WTC11 (cell line): Measurements from ENCODE around the gene CREB3L1. TPM values are rescaled to one million over a fixed set of nuclear protein-coding genes. Genes with fewer than 3 reads are reported as not detected.

ENCODE experiments used
- ATAC-seq: fragments of 200-7000 bp; cut with Tn5 transposase; 2 replicates; pipeline ENCODE4 v1.10.0; 2021; ENCODE audit warnings: mild to moderate bottlenecking, moderate library complexity
- CTCF ChIA-PET: fragments of 300-600 bp; sonication (Branson Sonifier 250); formaldehyde crosslinking; loops from one replicate; lab custom pipeline; 2021; ENCODE audit warnings: antibody characterized with exemption; lab: Charles Lee
- POLR2A ChIA-PET: fragments of 350-600 bp; sonication (Branson Sonifier 250); formaldehyde crosslinking; loops from one replicate; lab custom pipeline; 2021; ENCODE audit warnings: antibody characterized with exemption; lab: Charles Lee
- DNase-seq: peaks from one replicate; pipeline ENCODE4 v3.0.0; 2021; ENCODE audit warnings: low spot score
- H3K27ac Mint-ChIP-seq: 2 replicates; pipeline ENCODE4 v1.8.0; 2021; ENCODE audit warnings: mixed read lengths
- H3K27me3 Mint-ChIP-seq: 2 replicates; pipeline ENCODE4 v1.8.0; 2021; ENCODE audit warnings: low read depth, mild to moderate bottlenecking, moderate library complexity, mixed read lengths
- H3K36me3 Mint-ChIP-seq: 2 replicates; pipeline ENCODE4 v1.8.0; 2021; ENCODE audit warnings: mixed read lengths
- H3K4me1 Mint-ChIP-seq: 2 replicates; pipeline ENCODE4 v1.8.0; 2022; ENCODE audit warnings: mixed read lengths
- H3K4me3 Mint-ChIP-seq: 2 replicates; pipeline ENCODE4 v1.8.0; 2021; ENCODE audit warnings: mild to moderate bottlenecking, moderate library complexity, mixed read lengths
- H3K9me3 Mint-ChIP-seq: 2 replicates; pipeline ENCODE4 v1.8.0; 2021; ENCODE audit warnings: mixed read lengths
- ATF1 ChIP-seq: sonication (generic); formaldehyde crosslinking; IDR thresholded peaks from 2 replicates; pipeline ENCODE4 v1.8.1; 2023; ENCODE audit warnings: mild to moderate bottlenecking, moderate library complexity, missing genetic modification reagents
- ELF4 ChIP-seq: sonication (generic); formaldehyde crosslinking; IDR thresholded peaks from 2 replicates; pipeline ENCODE4 v1.8.1; 2022; ENCODE audit warnings: low read depth, mild to moderate bottlenecking, moderate library complexity, missing genetic modification reagents
- HMGA2 ChIP-seq: fragments of 250-450 bp; sonication (Bioruptor Pico); IDR thresholded peaks from 2 replicates; pipeline ENCODE4 v1.4.0; 2021; ENCODE audit warnings: mild to moderate bottlenecking, moderate library complexity
- NFE2L1 ChIP-seq: sonication (generic); formaldehyde crosslinking; IDR thresholded peaks from 2 replicates; pipeline ENCODE4 v1.8.1; 2023; ENCODE audit warnings: missing genetic modification reagents
- SOX15 ChIP-seq: fragments of 250-450 bp; sonication (Bioruptor Pico); IDR thresholded peaks from 2 replicates; pipeline ENCODE4 v1.9.0; 2021; ENCODE audit warnings: mild to moderate bottlenecking
- TCF7 ChIP-seq: sonication (generic); formaldehyde crosslinking; IDR thresholded peaks from 2 replicates; pipeline ENCODE4 v1.8.0; 2022; ENCODE audit warnings: mild to moderate bottlenecking, low read depth, missing genetic modification reagents, moderate library complexity
- ZNF121 ChIP-seq: sonication (generic); formaldehyde crosslinking; IDR thresholded peaks from 2 replicates; pipeline ENCODE4 v1.8.0; 2023; ENCODE audit warnings: missing genetic modification reagents
- ZNF423 ChIP-seq: fragments of 250-450 bp; sonication (Bioruptor Pico); IDR thresholded peaks from 2 replicates; pipeline ENCODE4 v2.1.2; 2022; ENCODE audit warnings: mild to moderate bottlenecking, moderate library complexity
- total RNA-seq: library from RNA; stranded (reverse); gene quantifications from 3 replicates; pipeline ENCODE4 v1.2.3, GENCODE V29; 2021
- TF ChIP-seq, protein P1 (sequence below): fragments of 250-450 bp; sonication (Bioruptor Pico); IDR thresholded peaks from 2 replicates; pipeline ENCODE4 v2.1.2; 2022; ENCODE audit warnings: mild to moderate bottlenecking, moderate library complexity
- TF ChIP-seq, protein P2 (sequence below): sonication (generic); formaldehyde crosslinking; IDR thresholded peaks from 2 replicates; pipeline ENCODE4 v1.8.1; 2022; ENCODE audit warnings: mild to moderate bottlenecking, moderate library complexity, missing genetic modification reagents
- TF ChIP-seq, protein P3 (sequence below): fragments of 250-450 bp; sonication (Bioruptor Pico); IDR thresholded peaks from 2 replicates; pipeline ENCODE4 v1.9.0; 2021; ENCODE audit warnings: mild to moderate bottlenecking
- TF ChIP-seq, protein P4 (sequence below): sonication (generic); formaldehyde crosslinking; IDR thresholded peaks from 2 replicates; pipeline ENCODE4 v1.8.1; 2023; ENCODE audit warnings: mild to moderate bottlenecking, missing genetic modification reagents, borderline replicate concordance
- TF ChIP-seq, protein P5 (sequence below): fragments of 200-600 bp; IDR thresholded peaks from 2 replicates; pipeline ENCODE4 v1.8.0; 2022; ENCODE audit warnings: antibody characterized with exemption
- TF ChIP-seq, protein P6 (sequence below): sonication (generic); formaldehyde crosslinking; IDR thresholded peaks from 2 replicates; pipeline ENCODE4 v1.8.1; 2022; ENCODE audit warnings: low read depth, mild to moderate bottlenecking, moderate library complexity, missing genetic modification reagents, borderline replicate concordance
- TF ChIP-seq, protein P7 (sequence below): sonication (generic); formaldehyde crosslinking; IDR thresholded peaks from 2 replicates; pipeline ENCODE4 v1.8.0; 2022; ENCODE audit warnings: mild to moderate bottlenecking, missing genetic modification reagents
- TF ChIP-seq, protein P8 (sequence below): sonication (generic); formaldehyde crosslinking; IDR thresholded peaks from 2 replicates; pipeline ENCODE4 v1.8.1; 2023; ENCODE audit warnings: mild to moderate bottlenecking, missing genetic modification reagents, moderate library complexity

The CREB3L1 gene
- total RNA-seq, 1 experiment from 2014 or later = 10.9 TPM

DNA sequence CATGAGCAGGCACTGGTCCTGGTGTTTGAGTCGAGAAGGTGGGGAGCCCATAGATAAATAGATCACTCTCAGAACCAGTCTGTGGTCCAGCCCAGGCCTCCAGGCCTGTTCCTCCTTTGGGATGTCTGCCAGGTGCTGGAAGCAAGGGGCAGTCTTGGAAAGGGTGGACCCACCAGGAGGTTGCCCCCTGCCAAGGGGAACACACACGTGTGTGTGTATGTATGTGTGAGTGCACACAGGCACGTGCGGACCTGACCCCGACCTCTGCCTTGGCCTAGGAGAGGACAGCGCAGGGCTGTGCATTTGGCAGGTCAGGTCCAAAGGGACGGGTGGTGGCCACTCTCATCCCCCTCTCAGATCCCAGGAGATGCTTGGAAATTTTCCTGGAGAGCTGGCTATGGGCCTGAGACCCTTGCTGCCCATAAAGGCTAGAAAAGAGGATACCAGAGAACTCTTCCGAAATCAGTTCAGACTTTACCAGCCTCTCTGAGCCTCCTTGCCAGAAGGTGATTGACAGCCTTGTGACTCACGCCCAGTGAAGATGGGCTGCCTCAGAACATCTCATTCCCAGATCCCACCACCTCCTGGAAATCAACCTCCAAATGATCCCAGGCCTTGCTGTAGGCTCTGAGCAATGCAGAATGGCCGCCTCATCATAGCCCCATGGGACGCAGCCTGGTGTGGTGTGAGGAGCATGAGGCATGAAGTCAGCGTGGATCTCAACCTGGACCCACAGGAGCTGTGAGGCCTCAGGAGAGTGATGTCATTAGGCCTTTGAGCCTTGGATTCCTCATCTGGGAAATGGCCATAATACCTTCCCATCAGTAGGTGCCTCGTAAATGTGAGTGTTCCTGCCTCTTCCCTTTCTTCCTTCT is 24.0 kb upstream of the CREB3L1 start:
- Mint-ChIP-seq H3K27ac (no peak overlapping the region), H3K4me3 (no peak overlapping the region), H3K9me3 (peaks cover 4% of the 10 kb centered on the region), H3K36me3 (no peaks in the 10 kb centered on the region), H3K4me1 (peaks cover 17% of the 10 kb centered on the region), H3K27me3 (no peaks in the 10 kb centered on the region; the same call in 1 of the 2 replicates)
- no peak for DNase-seq
- CTCF ChIA-PET = interaction anchor here (0.7 to 1.2 kb wide), 3 partner anchors 14 to 42 kb away, joined by 3 read pairs; no protein-coding TSS in a partner anchor
- TF ChIP-seq ELF4 = no peak
- ATAC-seq = no peak
- POLR2A ChIA-PET = interaction anchor here (0.6 kb wide), 2 partner anchors 888 to 1418 kb away, joined by 3 read pairs; no protein-coding TSS in a partner anchor

DNA sequence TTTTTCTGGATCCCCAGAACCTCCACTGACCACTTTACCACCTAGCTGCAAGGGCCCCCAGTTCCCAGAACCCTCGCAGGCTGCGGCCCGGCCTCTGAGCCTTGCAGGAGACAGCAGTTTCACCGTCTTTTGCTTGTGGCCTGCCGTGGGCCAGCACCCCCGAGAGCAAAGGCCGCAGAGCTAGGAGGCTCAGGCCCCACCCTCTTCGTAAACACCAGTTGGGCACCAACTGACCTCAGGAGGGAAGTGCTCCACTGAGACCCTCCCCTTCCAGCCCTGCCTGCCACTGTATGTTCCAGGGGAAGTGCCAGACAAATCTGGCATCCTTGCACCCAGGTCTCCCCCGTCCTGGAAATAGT is 23.4 kb upstream of the CREB3L1 start:
- Mint-ChIP-seq H3K27ac (no peak overlapping the region), H3K27me3 (no peaks in the 10 kb centered on the region; the same call in 1 of the 2 replicates), H3K9me3 (peaks cover 4% of the 10 kb centered on the region), H3K4me3 (no peak overlapping the region), H3K4me1 (peaks cover 11% of the 10 kb centered on the region), H3K36me3 (no peaks in the 10 kb centered on the region)
- POLR2A ChIA-PET = interaction anchor here (0.6 kb wide), 2 partner anchors 888 to 1418 kb away, joined by 3 read pairs; no protein-coding TSS in a partner anchor
- DNase-seq (no peak), ATAC-seq (peak; percentile 88)
- CTCF ChIA-PET = interaction anchor here (0.7 to 1.2 kb wide), 3 partner anchors 15 to 42 kb away, joined by 3 read pairs; no protein-coding TSS in a partner anchor
- TF ChIP-seq ZNF121 (CRISPR knock-in tag) (no peak), TCF7 (CRISPR knock-in tag) (no peak), ZNF423 (CRISPR knock-in tag) (no peak)
- TF ChIP-seq, protein P1, sequence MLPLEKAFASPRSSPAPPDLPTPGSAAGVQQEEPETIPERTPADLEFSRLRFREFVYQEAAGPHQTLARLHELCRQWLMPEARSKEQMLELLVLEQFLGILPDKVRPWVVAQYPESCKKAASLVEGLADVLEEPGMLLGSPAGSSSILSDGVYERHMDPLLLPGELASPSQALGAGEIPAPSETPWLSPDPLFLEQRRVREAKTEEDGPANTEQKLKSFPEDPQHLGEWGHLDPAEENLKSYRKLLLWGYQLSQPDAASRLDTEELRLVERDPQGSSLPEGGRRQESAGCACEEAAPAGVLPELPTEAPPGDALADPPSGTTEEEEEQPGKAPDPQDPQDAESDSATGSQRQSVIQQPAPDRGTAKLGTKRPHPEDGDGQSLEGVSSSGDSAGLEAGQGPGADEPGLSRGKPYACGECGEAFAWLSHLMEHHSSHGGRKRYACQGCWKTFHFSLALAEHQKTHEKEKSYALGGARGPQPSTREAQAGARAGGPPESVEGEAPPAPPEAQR (CRISPR knock-in tag) = no peak
- TF ChIP-seq, protein P2, sequence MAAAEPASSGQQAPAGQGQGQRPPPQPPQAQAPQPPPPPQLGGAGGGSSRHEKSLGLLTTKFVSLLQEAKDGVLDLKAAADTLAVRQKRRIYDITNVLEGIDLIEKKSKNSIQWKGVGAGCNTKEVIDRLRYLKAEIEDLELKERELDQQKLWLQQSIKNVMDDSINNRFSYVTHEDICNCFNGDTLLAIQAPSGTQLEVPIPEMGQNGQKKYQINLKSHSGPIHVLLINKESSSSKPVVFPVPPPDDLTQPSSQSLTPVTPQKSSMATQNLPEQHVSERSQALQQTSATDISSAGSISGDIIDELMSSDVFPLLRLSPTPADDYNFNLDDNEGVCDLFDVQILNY = no peak
- TF ChIP-seq, protein P3, sequence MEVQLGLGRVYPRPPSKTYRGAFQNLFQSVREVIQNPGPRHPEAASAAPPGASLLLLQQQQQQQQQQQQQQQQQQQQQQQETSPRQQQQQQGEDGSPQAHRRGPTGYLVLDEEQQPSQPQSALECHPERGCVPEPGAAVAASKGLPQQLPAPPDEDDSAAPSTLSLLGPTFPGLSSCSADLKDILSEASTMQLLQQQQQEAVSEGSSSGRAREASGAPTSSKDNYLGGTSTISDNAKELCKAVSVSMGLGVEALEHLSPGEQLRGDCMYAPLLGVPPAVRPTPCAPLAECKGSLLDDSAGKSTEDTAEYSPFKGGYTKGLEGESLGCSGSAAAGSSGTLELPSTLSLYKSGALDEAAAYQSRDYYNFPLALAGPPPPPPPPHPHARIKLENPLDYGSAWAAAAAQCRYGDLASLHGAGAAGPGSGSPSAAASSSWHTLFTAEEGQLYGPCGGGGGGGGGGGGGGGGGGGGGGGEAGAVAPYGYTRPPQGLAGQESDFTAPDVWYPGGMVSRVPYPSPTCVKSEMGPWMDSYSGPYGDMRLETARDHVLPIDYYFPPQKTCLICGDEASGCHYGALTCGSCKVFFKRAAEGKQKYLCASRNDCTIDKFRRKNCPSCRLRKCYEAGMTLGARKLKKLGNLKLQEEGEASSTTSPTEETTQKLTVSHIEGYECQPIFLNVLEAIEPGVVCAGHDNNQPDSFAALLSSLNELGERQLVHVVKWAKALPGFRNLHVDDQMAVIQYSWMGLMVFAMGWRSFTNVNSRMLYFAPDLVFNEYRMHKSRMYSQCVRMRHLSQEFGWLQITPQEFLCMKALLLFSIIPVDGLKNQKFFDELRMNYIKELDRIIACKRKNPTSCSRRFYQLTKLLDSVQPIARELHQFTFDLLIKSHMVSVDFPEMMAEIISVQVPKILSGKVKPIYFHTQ = no peak
- TF ChIP-seq, protein P4, sequence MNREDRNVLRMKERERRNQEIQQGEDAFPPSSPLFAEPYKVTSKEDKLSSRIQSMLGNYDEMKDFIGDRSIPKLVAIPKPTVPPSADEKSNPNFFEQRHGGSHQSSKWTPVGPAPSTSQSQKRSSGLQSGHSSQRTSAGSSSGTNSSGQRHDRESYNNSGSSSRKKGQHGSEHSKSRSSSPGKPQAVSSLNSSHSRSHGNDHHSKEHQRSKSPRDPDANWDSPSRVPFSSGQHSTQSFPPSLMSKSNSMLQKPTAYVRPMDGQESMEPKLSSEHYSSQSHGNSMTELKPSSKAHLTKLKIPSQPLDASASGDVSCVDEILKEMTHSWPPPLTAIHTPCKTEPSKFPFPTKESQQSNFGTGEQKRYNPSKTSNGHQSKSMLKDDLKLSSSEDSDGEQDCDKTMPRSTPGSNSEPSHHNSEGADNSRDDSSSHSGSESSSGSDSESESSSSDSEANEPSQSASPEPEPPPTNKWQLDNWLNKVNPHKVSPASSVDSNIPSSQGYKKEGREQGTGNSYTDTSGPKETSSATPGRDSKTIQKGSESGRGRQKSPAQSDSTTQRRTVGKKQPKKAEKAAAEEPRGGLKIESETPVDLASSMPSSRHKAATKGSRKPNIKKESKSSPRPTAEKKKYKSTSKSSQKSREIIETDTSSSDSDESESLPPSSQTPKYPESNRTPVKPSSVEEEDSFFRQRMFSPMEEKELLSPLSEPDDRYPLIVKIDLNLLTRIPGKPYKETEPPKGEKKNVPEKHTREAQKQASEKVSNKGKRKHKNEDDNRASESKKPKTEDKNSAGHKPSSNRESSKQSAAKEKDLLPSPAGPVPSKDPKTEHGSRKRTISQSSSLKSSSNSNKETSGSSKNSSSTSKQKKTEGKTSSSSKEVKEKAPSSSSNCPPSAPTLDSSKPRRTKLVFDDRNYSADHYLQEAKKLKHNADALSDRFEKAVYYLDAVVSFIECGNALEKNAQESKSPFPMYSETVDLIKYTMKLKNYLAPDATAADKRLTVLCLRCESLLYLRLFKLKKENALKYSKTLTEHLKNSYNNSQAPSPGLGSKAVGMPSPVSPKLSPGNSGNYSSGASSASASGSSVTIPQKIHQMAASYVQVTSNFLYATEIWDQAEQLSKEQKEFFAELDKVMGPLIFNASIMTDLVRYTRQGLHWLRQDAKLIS (CRISPR knock-in tag) = no peak

DNA sequence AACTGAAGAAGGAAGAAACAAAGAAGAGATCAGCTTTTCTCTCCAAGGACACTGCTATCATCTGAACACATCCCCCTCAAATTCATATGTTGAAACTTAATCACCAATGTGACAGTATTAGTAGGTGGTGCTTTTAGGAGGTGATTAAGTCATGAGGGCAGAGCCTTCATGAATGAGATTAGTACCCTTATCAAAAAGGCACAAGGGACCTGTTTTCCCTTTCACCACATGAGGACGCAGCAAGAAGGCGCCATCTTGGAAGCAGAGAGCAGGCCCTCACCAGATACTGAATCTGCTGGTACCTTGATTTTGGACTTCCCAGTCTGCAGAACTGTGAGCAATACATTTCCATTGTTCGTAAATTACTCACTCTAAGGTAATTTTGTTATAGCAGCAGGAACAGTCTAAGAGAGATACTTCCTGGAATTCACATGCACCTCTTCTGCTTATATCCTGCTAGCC is 20.9 kb upstream of the CREB3L1 start:
- Mint-ChIP-seq H3K9me3 (peaks cover 4% of the 10 kb centered on the region), H3K27ac (no peak overlapping the region), H3K36me3 (no peaks in the 10 kb centered on the region), H3K4me1 (peaks cover 4% of the 10 kb centered on the region), H3K4me3 (no peak overlapping the region), H3K27me3 (no peaks in the 10 kb centered on the region; the same call in 1 of the 2 replicates)
- DNase-seq (no peak), ATAC-seq (no peak)
- ChIA-PET CTCF (interaction anchor here (0.7 to 0.9 kb wide), 2 partner anchors 51 to 58 kb away, joined by 3 read pairs; no protein-coding TSS in a partner anchor), POLR2A (no interaction called here)
- TF ChIP-seq, protein P5, sequence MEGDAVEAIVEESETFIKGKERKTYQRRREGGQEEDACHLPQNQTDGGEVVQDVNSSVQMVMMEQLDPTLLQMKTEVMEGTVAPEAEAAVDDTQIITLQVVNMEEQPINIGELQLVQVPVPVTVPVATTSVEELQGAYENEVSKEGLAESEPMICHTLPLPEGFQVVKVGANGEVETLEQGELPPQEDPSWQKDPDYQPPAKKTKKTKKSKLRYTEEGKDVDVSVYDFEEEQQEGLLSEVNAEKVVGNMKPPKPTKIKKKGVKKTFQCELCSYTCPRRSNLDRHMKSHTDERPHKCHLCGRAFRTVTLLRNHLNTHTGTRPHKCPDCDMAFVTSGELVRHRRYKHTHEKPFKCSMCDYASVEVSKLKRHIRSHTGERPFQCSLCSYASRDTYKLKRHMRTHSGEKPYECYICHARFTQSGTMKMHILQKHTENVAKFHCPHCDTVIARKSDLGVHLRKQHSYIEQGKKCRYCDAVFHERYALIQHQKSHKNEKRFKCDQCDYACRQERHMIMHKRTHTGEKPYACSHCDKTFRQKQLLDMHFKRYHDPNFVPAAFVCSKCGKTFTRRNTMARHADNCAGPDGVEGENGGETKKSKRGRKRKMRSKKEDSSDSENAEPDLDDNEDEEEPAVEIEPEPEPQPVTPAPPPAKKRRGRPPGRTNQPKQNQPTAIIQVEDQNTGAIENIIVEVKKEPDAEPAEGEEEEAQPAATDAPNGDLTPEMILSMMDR = no peak
- TF ChIP-seq, protein P6, sequence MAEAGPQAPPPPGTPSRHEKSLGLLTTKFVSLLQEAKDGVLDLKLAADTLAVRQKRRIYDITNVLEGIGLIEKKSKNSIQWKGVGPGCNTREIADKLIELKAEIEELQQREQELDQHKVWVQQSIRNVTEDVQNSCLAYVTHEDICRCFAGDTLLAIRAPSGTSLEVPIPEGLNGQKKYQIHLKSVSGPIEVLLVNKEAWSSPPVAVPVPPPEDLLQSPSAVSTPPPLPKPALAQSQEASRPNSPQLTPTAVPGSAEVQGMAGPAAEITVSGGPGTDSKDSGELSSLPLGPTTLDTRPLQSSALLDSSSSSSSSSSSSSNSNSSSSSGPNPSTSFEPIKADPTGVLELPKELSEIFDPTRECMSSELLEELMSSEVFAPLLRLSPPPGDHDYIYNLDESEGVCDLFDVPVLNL (CRISPR knock-in tag) = no peak
- TF ChIP-seq, protein P7, sequence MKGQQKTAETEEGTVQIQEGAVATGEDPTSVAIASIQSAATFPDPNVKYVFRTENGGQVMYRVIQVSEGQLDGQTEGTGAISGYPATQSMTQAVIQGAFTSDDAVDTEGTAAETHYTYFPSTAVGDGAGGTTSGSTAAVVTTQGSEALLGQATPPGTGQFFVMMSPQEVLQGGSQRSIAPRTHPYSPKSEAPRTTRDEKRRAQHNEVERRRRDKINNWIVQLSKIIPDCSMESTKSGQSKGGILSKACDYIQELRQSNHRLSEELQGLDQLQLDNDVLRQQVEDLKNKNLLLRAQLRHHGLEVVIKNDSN (CRISPR knock-in tag) = no peak
- TF ChIP-seq, protein P8, sequence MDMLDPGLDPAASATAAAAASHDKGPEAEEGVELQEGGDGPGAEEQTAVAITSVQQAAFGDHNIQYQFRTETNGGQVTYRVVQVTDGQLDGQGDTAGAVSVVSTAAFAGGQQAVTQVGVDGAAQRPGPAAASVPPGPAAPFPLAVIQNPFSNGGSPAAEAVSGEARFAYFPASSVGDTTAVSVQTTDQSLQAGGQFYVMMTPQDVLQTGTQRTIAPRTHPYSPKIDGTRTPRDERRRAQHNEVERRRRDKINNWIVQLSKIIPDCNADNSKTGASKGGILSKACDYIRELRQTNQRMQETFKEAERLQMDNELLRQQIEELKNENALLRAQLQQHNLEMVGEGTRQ = no peak
- TF ChIP-seq NFE2L1 (CRISPR knock-in tag) (no peak), ATF1 (CRISPR knock-in tag) (no peak), HMGA2 (no peak), SOX15 (CRISPR knock-in tag) (no peak)
